NCI-H1417 treated with DMSO at 0.1 percent for 48 hours (cell line): ENCODE measurements around the gene ARID5B.

ENCODE experiments used
- DNase-seq: peaks from one replicate; lab custom pipeline; 2025; lab: John Stamatoyannopoulos, UW

The ARID5B gene

DNA sequence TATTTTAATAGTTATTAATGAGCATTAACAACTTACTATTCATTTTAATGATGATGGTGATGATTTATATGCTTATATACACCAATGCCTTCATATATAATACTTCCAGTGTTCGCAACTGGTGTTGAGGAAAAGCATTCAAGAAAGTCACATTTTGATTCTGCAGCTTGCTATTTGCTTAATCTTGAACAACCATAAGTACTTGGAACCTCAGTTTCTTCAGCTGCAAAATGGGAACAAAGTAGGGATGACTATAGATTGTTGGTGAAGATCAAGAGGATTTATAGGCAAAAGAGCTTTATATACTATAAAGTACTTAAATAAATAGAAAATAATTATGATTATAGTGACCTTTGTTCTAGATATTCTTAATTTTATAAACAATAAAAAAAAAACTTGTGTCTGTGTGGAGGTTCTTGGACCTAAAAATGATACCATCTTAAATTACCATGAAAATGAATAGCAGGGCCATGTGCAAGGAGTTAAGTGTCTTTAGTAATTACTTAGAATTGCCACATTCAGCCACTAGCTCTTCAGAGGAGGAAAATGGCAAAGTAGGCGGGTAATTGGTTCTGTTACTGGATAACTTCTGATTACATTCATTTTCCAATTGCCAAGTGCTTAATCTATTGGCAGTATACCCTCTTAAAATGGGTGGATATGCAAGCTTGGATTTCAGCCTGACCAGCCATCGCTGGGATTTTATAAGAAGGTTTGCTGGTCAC lies 4.5 kb downstream of the ARID5B start:
- no peak for DNase-seq

DNA sequence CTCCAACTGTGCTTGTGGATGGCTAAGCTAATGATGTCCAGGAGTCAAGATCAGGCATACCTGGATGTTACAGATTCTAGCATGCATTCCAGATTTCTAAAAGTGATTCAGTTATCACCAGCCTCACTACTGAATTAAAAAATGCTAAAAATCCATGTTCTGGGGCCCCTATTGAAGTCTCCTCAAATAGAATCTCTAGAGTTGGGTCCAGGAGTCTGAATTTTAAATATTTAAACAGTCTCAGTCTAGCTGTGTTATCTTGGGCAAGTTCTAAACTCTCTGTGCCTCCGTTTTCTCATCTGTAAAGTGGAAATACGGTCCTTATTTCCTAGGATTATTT lies 5.0 kb downstream of the ARID5B start:
- no peak for DNase-seq

DNA sequence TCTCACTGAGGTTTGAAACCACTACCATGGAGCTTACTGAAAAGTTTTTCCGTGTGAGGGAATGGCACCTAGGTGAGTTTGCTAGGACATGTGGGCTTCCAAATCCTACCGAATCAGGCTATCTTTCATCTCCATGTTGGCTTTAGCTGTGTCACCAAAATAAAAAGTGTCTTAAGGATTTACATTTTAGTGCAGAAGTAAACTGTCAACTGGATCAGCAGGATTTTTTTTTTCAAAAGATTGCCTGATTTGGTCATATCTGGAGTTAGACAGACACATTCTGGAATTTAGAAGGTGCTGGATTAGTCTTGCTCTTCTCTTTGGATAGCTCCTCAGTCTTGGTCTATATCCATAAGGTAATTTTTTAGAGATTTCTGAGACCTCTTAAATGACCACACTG lies 5.5 kb downstream of the ARID5B start:
- no peak for DNase-seq

DNA sequence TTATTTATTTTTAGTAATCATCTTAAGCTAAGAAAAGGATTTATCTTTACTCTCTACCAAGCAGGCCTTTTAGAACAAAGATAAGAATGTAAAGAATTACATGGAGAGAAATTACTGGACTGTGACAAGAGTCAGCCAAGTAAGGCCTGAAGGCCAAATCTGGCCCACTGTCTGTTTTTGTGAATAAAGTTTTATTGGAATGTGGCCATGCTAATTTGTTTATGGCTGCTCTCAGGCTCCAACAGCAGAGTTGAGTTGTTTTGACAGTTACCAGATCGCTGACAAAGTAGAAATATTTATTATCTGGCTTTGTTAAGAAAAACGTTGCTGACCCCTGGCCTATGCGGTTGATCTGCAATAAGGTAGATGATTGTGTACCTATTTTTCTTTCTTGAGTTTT lies 6.1 kb downstream of the ARID5B start:
- DNase-seq: no peak

DNA sequence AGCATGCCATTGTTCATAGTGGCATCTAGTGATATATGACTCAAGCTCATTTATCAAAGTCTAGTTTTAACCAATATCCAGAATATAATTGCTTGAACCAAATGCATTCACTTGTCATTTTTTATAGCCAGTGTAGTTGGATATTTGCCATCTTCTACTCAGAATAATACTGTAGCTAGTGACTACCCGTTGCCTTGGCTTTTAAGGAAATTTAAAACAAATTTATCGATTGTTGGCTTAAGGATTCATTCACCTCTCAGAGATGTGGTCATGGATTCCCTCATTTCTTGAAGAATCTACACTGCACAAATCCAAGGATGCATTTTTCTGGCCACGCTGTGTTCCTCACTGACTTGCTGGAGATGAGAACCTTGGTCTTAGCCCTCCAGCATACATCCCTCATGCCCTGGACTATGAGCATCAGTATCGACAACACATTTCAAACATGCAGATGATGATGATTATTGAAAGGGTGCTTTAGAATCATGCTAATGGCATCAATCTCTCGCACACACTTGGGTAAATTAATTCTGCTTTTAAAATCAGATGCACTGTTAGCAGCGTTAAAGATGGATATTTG lies 8.8 kb downstream of the ARID5B start:
- DNase-seq: no peak

DNA sequence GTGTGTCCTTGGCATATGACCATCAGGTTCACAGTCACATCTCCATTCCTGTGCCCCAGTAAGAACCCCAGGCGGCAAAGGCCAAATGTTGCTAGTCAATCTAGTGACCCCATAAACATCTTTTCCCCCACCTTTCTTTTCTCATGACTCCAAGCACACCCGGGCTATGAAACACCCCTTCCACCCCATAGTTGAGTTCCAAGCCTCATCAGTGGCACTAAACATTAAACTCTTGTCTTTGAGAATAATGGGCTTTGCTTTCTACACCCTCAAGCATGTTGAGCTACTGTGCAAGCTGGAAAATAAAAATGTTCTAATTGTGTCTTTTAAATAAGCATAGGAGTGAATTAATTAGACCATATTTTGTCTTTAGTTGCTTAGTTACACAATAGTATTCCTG lies 9.4 kb downstream of the ARID5B start:
- DNase-seq: no peak

DNA sequence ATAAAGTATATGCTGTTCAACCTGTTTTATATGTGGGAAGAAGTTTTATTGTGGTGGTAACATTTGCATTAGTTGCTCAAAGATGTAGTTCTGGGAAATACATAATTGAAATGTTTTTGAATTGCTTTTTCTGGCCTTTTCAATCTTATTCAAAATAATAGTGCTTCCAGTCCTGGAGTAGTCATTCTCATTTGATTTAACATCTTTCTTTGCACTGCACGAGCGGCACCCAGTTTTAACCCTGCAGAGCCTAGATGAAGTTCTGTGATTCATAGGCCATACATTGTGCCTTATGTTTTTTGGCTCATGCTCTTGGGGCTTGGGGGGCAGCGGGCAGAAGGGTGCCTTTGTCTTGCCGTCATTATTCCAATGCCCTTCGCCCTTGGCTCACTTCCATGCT lies 9.9 kb downstream of the ARID5B start:
- no peak for DNase-seq

DNA sequence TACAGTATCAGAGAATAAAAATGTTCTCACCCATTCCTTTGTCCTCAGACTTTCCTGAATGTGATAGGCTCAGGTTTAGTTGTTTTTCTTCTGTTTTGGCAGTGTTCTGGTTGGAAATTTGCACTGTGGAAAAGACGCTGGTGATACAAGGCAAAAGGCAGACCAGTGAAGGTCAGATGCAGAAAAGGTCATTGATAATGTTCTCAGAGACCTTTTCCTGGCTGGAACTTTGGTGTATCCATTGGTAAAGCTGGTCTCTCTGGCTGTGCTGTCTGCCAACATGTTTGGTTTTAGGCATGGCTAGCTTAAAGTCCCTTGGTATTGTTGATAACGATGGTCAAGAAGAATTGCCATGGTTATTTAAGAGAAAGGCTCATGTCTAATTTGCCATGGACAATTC lies 11.5 kb downstream of the ARID5B start:
- no peak for DNase-seq

DNA sequence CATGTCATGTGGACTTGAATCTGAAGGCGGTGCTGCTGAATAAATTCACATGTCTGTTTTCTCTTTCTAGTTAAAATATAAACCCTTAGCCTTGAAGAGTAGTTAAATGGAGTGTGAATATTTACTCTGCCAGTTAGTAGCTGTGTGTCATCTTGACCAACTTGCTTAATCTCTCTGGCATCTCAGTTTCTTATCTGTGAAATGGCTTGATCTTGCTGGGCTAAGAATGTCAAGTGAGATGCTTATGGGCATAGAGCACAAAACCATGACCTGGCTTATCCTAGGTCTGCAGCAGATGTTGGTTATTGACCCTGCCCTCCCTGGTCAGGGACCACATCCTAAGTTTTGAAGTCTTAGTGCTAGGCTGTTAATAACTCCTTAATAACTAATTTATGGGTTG lies 16.6 kb downstream of the ARID5B start:
- no peak for DNase-seq

DNA sequence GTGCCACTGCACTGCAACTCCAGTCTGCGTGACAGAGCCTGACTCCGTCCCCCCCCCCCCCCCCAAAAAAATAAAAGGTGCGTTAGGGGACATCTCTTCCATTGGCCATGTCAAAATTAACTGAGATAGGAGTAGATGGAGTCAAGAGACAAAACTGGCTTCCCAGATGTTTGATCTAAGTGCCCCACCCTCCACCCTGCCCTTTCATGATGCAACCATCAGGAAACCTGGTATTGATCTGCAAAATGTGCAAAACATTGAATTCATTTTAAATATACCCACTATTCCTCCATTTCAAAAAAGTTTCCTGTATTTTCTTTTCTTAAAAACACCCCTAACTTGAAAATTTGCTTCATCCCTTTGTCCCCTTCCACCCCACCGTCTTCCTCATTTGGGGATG lies 17.5 kb downstream of the ARID5B start:
- no peak for DNase-seq

DNA sequence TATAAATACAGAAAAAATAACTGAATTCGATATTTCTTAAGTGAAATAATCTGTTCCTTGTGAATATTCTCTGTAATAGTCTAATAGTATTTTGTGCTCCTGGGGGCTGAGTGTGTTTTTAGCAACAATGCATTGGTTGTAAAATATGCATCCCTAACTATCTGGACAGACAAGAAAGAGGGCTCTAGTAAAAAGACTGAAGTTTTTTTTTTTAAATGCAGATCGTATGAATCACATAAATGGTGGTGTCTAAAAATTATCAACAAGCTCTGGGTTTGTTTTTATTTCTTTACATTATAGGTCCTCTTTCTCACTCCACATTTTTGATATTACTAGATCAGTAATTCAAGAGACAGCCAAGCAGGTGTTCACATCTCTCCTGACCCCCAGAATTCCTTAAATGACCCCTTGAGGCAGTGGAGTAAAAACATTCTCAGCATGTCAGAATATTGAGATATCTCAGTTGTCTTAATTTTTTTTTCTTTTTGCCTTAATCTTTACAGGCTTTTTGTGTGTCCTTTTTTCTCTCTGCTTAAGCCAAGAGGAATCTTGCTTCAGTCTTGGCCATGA lies 18.2 kb downstream of the ARID5B start:
- no peak for DNase-seq

DNA sequence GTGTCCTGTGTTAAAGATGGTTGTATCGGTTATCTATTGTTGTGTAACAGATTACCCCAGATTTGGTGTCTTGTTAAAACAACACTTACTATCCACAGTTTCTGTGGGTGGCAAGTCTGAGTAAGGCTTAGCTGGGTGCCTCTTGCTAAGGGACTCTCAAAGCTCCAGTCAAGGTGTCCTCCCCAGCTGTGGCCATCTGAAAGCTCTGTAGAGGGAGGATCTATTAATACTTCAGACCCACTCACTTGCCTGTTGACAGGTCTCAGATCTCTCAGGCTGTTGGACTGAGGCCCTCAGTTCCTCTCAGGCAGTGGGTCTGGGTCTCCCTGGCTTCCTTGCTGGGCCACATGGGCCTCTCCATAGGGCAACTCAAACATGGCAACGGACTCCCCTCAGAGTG lies 19.6 kb downstream of the ARID5B start:
- no peak for DNase-seq

DNA sequence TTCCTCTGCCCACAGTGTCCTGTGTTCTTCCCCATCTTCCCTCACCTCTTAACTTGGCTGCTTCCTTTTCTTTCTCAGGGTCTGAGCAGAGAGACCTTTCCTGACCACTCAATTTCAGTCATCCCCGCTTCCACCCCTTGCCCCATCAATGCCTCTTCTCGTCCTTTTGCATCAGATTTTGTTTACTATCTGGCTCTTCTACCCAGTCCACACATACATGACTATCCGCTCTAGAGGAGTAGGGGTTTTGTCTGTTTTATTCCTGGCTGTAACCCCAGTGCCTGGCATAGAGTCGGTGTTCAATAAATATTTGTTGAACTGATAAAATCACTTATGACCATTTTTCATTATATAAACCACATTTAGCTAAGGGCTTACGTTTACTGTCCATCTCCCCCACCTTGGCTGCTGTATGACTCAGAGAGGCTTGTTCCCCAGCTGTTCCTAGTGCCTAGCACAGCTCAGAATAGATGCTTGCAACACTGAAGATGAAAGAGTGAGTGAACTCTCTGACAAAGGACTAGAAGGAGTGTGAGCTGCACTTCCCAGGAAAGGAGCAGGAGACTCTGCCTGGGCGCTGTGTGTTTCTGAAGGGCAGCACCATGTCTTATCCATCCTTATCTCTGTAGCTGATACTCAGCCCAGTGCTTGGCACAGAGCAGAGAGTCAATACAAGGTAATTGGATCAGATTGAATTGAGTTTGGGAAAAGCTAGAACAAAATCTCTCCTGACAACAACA lies 21.9 kb downstream of the ARID5B start:
- DNase-seq: no peak

DNA sequence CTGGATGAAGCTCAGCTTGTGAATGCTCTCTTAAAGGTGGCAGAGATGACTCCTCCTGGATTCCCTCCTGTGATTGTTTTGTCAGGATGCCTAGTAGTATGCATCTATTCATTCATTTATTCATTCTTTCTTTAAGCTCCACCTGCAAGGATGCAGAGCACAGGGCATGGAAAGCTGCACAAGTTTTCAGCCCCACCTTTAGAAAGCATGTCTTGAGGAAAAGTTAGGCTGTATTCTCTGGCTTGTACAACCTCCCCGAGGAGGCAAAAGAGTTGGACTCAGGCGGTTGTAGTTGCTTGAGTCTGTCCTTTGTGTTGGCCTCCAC lies 22.4 kb downstream of the ARID5B start:
- DNase-seq: no peak

DNA sequence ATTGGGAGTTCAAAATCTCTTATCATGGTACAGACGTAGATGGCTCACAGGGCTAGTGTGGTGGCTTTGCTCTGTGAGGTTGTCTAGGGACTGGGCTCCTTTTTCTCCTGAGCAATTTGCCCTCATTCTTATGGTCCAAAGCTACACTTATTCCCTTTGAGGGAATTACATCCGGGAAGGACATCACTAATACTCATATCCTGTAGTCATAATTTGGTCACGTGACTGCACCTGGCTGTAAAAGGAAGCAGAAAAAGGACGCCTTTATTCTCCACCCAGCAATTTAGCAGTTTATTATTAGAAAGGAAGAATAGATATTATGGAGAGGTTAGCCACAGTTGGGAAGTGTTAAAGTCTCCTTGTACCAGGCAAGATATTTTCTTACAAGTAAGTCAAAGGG lies 28.1 kb downstream of the ARID5B start:
- no peak for DNase-seq

DNA sequence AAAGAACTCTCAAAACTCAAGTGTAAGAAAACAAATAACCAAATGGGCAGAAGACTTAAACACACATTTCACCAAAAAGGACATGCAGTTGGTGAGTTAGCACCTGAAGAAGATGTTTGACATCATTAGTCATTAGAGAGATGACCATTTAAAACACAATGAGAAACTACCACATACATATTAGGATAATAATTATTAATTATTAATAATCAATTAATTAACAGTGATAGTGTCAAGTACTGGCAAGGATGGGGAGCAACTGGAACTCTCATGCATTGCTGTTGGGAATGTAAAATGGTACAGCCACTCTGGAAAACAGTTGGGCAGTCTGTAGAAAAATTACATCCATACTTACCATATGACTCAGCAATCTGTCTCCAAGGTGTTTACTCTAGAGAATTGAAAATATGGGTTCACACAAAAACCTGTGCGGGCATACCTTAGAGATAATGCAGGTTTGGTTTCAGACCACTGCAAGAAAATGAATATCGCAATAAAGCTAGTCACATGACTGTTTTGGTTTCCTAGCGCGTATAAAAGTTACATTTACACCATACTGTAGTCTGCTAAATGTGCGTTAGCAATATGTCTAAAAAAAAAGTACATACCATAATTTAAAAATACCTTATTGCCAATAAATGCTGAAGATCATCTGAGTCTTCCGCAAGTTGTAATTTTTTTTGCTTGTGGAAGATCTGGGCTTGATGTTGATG lies 30.3 kb downstream of the ARID5B start:
- DNase-seq: no peak

DNA sequence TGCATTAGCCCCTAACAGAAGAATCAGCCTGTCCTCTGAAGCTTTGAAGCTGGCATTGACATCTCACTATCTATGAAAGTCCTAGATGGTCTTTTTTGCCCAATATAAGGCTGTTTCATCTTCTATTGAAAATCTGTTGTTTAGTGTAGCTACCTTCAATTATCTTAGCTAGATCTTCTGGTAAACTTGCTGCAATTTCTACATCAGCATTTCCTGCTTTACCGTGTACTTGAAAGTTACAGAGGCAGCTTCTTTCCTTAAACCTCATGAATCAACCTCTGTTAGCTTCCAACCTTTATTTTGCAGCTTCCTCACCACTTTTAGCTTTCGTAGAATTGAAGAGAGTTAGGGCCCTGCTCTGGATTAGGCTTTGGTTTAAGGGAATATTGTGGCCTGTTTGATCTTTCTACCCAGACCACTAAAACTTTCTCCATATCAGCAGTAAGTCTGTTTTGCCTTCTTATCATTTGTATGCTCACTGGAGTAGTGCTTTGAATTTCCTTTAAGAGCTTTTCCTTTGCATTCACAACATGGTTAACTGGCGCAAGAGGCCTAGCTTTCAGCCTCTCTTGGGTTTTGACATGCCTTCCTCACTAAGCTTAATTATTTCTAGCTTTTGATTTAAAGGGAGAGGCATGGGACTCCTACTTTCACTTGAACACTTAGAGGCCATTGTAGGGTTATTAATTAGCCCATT lies 32.5 kb downstream of the ARID5B start:
- no peak for DNase-seq

DNA sequence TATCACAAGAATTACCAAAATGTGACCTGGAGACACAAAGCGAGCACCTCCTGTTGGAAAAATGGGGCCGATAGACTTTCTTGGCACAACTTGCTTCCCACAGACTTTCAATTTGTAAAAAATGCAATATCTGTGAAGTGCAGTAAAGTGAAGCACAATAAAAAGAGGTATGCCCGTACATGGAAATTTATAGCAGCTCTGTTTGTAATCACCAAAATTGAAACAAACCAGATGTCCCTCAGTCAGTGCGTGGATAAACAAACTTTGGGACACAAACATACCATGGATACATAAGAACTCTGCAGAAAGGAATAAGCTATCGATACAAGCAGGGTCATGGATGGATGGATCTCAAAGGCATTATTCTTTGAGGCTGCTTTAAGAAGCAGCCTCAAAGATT lies 33.6 kb downstream of the ARID5B start:
- no peak for DNase-seq

DNA sequence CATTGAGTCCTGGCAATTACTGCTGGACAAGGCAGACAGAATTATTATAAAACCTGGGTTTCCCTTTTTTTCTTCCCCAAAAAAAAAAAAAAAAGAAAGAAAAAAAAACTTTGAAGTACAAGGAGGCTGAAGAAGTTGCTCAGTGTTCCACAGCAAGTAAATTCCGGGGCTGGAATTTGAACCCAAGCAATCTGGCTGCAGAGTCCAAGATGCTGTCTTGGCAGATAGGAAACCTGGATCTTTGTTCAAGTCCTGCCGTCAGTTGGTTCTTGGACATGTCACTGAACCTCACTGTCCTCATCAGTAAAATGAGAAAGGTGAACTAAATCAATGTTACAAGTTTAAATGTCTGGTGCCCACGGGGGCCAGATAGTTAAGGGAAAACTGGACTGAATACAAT lies 35.3 kb downstream of the ARID5B start:
- no peak for DNase-seq

DNA sequence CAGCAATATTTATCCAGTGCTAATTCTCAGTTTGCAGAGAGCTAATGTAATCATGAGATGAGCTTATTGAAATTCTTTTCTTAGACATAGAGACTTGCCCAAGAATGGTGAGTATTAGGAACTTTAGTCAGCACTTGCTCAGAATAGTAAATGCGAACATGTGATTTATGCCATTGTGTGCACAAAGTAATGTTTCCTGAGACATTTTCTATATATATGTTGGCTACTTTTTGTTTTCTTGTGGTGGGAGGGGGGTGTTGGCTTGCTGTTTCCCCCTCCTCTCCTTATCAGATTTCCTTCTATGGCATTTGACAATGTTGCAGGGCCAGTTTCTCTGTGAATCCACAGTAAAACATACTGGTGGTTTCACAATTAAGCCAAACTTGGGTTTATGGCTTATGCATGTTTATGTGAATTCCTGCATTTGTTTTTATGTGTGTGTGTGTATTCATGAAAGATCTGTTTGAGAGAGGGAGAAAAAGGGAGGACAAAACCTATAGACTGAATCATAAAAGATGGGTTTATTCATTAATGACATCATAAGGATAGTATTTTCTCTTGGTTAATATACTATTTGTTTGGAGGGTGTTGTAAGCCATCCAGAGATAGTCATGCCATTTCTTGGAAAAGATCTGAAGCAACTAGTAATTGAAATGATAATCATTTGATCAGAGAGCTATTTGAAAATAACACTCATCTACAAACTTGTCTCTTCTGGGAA lies 36.3 kb downstream of the ARID5B start:
- no peak for DNase-seq

DNA sequence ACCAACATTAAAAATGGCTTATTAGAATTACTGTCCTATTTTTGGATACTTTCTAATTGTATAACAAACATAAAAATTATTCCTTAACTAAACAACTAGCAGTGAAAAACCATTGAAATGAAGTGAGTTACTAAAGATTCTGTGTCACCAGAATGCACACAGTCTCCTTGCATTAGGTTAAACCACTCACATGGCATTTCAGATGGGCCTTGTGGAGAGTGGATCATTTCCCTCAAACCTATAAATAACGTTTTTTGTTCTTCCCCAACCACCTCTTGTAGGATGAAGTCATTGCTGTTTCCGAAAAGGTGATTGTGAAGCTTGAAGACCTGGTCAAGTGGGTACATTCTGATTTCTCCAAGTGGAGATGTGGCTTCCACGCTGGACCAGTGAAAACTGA lies 38.4 kb downstream of the ARID5B start:
- no peak for DNase-seq
